GM19438 (cell line): ENCODE data around the gene HIPK3.
"Not testable (repeated sequence)": the region's sequence is repeated elsewhere in the genome, so short reads cannot be mapped to it uniquely, and the experiment has no call there.

ENCODE experiments used
- ATAC-seq: cut with Tn5 transposase; IDR thresholded peaks from one replicate; pipeline ENCODE4 v1.9.1; 2021; ENCODE audit warnings: low read depth; ENCODE audit not compliant: unreplicated experiment

HIPK3 gene

DNA sequence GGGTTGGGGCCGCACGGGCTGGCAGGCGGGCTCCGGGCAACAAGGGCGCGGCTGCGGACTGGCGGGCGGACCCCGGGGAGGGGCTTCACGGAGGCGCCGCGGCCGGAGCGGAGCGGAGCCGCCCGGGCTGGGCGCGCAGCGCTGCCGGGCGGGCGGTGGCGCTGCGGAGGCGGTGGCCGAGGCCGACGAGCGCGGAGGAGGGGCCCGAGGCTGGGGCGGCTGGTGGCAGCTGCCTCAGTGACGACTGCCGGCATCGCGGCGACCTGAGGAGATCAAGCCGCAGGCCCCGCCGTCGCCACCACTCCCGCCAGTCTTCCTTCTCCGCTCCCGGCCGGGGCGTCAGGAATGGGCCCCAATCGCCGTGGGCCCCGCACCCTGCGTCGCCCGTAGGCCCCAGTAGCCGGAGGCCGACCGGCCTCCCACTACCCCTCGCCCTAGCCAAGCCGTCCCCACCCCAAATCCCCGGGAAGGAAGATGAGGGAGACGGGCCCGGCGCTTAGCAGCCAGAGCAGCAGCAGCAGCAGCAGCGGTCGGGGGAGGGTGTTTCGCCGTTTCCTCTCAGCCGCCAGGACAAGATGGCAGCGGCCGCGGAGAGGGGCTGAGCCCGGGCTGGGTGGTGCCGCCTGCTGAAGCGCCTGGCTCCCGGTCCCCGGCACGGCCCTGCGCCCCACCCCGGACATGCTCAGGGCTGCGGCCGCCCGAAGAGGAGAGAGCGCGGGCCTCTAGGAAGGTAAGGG, at the start of gene HIPK3:
HIPK3 (plus strand) TSS at position 222 of the 737 bp plus-strand sequence.
- ATAC-seq = peak; percentile 71

DNA sequence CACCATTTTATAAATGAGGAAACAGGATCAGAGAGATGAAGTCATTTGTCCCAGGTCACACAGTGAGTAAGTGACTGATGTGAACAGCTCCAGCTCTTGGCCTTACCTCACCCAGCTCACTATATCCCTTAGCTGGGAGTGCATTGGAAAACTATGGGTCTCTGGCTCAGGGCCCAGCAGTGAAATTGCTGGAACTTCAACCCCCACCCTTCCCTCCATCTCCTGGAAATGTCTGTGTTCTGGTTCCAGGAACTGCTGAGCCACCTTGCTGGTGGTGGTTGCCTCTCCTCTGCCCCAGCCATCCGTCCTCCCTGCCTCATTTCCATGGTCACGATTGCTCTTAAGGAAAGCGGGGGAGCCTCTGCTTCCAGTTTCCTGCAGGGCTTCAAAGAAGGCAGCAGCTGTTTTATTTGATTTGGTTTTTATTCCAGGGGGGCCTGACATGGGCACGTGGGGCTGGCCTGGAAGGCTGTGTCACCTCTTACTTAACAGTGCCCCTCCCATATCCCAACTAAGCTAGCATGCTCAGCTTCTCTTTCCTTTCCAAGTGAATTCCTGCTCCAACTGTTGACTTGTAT, 49.7 kb upstream of the HIPK3 start:
- no peak for ATAC-seq

GRCh38 chr11:33208150-33208549, 49.0 kb upstream of the HIPK3 start:
- ATAC-seq = no peak

GRCh38 chr11:33211153-33211552, 46.0 kb upstream of the HIPK3 start:
- ATAC-seq = no peak

DNA sequence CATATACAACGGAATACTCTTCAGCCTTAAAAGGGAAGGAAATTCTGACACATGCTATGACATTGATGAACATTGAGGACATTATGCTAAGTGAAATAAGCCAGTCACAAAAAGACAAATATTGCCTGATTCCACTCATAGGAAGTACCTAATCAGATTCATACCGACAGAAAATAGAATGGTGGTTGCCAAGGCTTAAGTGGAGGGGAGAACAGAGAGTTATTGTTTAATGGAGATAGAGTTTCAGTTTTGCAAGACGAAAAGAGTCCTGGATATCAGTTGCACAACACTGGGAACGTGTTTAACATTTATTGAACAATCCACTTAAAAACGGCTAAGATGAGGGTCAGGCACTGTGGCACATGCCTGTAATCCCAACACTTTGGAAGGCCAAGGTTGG, 45.6 kb upstream of the HIPK3 start:
- no peak for ATAC-seq

- no peak for ATAC-seq
Observed at GRCh38 chr11:33214187-33214586, 43.0 kb upstream of the HIPK3 start.

GRCh38 chr11:33214767-33215166, 42.4 kb upstream of the HIPK3 start:
- ATAC-seq = no peak

DNA sequence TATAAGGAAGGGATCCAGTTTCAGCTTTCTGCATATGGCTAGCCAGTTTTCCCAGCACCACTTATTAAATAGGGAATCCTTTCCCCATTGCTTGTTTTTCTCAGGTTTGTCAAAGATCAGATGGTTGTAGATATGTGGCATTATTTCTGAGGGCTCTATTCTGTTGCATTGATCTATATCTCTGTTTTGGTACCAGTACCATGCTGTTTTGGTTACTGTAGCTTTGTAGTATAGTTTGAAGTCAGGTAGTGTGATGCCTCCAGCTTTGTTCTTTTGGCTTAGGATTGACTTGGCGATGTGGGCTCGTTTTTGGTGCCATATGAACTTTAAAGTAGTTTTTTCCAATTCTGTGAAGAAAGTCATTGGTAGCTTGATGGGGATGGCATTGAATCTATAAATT, 40.5 kb upstream of the HIPK3 start:
- ATAC-seq = not testable (repeated sequence)

DNA sequence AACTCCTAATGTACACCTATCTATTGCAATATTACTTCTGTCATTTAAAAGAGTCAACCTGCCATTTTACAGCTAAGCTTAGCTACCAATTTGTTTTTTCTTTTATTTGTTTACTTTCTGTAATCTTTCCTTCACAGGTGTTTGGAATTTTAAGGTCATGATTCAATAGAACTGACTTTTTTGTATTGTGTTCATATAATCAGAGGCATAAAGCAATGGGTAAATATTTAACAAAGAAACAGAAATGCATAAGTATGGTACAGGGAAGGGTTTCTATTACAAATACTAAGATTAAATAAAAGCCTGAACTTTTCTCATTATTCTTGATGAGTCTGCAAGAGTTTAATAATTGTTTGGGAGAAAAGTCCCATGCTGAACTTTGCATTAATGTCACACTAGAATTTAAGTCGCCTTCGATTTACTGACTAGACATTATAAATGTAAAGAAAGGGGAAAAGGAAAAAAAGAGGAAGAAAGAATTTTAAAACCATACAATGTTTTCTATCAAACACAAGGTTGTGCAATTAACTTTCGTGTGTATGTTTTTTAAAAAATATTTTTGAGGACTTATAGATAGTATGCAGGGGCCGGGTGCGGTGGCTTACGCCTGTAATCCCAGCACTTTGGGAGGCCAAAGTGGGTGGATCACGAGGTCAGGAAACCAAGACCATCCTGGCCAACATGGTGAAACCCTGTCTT, 35.0 kb upstream of the HIPK3 start:
- no peak for ATAC-seq

DNA sequence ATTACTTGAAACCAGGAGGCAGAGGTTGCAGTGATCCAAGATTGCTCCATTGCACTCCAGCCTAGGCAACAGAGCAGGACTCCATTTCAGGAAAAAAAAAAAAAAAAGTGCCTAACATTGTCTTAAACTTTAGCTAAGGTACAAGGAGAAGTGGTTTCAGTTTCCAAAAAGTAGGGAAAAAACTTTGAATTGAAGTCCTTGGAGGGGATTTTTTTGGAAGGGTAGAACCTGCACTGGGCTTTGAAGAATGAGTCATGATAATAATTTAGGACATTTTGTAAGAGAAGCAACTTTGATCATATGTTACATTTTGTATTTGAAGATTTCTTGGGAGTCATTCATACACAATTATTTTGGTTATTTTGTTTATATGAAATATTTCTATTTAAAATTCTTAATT, 31.8 kb upstream of the HIPK3 start:
- no peak for ATAC-seq

DNA sequence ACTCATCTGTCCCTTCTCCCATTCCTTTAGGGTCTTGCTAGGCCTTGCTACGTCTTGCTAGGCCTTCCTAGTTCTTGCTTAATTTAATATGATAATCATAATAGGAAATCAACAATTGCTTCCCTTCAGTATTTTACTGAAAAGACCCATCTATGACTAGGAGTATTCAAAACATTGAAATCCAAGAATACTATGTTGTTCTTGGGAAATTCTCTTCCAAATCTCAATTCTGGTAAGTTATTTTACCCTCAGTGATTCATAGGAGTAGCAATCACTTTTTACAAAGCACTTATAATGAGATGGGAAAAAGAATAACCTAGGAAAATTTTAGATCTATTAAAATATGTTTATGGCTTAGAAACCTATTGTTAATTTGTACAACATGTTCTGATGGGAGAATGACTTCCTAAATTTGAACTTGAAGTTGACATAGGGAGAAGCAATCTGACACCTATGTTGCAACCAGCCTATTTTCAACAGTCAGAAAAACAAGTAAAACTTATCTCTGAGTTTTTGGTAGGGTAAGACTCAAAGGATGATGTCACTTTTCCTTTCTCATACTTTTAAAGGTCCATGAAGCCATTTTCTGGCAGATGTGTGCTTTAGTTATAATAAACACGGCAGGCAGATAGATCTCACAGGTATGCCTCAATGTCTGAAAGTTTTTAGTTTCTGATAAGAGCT, 29.5 kb upstream of the HIPK3 start:
- no peak for ATAC-seq

GRCh38 chr11:33234397-33235190, 22.6 kb upstream of the HIPK3 start:
- ATAC-seq = no peak

- no peak for ATAC-seq
Observed at GRCh38 chr11:33237039-33237597, 20.1 kb upstream of the HIPK3 start.

- no peak for ATAC-seq
Observed at GRCh38 chr11:33242575-33242974, 14.6 kb upstream of the HIPK3 start.

DNA sequence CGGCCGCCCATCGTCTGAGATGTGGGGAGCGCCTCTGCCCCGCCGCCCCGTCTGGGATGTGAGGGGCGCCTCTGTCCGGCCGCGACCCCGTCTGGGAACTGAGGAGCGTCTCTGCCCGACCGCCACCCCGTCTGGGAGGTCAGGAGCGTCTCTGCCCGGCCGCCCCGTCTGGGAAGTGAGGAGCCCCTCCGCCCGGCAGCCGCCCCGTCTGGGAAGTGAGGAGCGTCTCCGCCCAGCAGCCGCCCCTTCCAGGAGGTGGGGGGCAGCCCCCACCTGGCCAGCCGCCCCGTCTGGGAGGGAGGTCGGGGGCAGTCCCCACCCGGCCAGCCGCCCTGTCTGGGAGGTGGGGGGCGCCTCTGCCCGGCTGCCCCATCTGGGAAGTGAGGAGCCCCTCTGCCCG, 13.5 kb upstream of the HIPK3 start:
- not testable (repeated sequence) for ATAC-seq

- no peak for ATAC-seq
Observed at GRCh38 chr11:33248416-33248971, 8.7 kb upstream of the HIPK3 start.

GRCh38 chr11:33256031-33256812, 959 bp upstream of the HIPK3 start:
- no peak for ATAC-seq

DNA sequence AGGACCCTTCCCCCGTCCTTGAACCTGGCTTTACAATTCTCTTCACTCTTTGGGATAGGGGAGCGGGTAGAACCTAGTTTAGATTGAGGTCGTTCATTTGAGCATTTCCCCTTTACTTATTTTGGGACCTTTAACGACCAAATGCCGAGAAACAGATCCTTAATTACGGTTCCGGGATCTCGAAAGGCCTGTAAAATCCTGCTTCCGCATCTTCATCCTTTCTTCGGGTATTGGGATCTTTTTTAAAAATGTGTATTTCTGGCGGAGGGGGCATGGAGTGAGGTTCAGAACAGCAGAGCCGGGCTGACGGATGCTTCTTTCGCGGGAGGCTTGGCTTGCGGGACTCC, 395 bp upstream of the HIPK3 start:
- ATAC-seq = no peak
